ENCODE results near the gene TMED1.
"Not testable (repeated sequence)": the region's sequence is repeated elsewhere in the genome, so short reads cannot be mapped to it uniquely, and the experiment has no call there.

Gene TMED1, protein sequence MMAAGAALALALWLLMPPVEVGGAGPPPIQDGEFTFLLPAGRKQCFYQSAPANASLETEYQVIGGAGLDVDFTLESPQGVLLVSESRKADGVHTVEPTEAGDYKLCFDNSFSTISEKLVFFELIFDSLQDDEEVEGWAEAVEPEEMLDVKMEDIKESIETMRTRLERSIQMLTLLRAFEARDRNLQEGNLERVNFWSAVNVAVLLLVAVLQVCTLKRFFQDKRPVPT

DNA sequence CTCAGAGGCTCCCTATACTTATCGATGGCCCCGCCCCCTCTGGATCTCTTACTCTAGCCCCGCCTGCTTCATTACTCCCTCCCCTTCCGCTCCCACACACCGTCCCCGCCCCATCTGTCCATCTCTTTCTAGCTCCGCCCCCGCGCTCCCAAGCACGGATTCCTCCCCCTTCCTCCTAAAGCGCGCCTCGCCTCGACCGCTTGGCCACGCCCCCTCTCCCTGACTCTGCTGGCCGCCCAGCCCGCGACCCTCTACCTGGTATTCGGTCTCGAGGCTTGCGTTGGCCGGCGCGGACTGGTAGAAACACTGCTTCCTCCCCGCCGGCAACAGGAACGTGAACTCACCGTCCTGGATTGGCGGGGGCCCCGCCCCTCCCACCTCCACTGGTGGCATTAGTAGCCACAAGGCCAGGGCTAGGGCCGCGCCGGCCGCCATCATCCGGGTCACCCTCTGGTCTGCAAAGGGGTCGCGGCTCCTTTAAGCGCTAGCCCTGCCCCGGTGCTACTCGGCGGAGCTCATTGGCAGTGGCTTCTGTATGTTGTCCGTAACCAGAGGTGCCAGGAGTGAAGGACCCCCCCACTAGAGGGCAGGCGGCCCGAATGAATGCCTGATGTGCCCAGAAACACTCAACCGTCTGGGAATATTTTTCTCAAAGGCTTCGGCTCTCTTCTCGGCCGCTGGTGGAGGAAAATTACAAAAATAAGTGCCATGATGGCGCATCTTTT, at the start of gene TMED1:
Gene TMED1, minus strand, starts transcription at position 459 of the 725 bp plus-strand sequence. Its CDS starts 21 bp downstream, at position 438.
- peak; percentile 95 for DNase-seq (ENCODE audit: low read depth)

DNA sequence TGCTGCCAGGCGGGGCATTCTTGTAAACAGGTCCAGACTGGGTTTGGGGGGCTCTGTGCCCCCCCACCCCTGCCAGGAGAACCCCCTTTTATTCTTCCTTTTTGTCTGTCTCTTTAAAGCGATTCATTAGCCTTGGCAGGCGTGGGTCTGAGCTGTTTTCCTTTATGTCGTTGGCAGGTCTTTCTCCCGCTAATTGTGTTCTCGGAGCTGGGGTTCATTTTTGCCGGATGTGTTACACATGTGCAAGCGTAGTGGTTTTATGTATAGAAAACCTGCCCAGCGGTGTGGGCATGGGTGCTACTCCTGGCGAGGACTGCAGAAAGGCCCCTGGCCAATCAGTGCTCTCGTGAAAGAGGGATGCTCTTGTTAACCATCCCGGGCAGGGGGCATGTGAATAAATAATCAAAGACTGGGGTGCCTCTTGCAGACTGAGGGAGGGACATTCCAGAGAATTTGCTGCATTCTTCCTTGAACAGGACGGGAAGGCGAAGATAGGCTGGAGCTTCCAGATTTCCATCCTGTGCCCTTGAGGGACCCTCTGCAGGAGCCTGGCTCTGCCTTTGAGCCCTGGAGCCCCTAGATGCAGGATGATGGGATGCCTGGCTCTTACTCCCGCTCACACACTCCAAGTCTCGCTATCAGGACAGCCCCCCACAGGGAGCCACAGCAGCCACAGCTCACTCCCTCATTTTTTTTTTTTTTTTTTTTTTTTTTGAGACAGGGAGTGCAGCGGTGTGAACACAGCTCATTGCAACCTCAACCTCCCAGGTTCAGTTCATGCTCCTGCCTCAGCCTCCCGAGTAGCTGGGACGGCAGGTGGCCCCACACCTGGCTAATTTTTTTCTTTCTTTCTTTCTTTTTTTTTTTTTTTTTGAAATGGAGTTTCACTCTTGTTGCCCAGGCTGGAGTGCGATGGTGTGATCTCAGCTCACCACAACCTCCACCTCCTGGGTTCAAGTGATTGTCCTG, 49.5 kb upstream of the TMED1 start:
- DNase-seq (ENCODE audit: low read depth), result no peak

DNA sequence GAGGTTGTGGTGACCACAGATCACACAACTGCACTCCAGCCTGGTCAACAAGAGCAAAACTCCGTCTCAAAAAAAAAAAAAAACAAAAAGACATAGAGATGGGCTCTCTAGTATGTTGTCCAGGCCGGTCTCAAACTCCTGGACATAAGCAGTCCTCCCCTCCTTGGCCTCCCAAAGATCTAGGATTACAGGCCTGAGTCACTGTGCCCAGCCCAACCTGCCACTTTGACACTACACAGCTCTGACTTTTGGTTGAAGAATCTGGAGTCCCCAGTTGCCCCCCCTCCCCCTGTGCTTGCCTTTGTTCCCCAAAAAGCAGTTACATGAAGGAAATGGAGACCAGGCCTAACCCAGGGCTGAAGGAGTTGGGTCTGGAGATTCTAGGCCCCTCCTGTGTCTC, 48.3 kb upstream of the TMED1 start:
- DNase-seq (ENCODE audit: low read depth), result peak; percentile 32

DNA sequence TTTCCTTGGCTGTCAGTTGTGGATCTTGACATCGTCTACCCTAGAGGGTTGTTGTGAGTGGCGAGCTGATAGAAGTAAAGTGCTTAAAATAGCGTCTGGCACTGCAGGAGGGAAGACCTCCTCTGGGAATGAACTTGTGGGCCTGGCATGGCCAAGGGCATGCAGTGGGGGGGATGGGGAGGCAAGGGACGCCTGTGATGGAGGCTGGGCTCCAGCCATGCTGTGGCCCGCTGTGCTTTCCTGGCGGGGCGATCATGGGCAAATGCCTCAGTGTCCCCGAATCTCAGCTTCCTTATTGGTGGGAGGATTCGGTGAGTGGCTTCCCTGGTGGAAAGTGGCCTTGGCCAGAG, 46.1 kb upstream of the TMED1 start:
- no peak for DNase-seq (ENCODE audit: low read depth)

DNA sequence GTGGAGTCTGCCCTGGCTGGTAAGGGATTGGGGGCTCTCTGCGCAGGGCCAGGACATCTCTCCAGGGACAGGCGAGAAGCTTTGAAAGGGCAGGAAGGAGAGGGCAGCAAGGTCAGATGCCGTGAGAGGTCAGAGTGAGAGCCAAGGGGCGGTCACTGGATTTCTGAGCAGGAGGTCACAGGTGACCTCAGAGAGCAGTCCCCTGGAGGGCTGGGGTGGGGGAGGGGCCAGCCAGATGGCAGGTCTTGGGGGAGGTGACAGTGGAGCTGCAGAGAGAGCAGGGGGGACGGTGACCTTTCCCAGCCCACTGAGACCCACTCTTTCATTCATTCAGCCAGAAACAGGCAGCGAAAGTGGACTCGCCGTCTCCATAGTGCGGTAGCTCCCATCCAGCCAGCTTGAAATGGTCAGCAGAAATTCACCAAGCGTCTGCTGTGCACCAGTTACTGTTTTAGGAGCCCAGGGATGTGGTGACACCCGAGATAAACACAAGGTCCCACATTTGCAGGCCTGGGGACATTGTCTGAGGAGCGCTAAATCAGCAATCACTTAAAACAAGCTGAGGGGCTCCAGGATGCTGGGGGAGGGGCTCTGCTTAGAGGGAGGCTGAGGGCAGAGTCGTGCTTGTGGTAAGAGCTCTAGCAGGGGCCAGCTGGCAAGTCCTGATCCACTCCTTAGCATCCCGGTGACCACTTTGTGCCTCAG, 45.5 kb upstream of the TMED1 start:
- DNase-seq (ENCODE audit: low read depth), result no peak

DNA sequence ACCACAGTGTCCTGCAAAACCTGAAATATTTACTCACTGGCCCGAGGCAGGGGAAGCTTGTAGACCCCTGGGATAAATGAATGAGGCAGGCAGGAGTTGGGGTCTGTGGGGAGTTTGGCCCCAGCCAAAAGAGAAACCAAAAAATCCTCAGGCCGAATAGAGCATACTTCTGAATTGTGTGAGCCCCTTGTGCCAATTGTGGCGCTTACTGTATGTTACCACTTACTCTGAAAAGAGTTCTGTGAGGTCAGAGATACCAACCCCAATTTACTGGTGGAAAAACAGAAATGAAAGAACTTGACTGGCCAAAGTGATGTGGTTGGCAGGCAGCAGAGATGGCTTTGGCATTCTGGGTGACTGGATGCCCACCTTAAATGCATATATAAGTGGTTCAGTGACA, 42.2 kb upstream of the TMED1 start:
- DNase-seq (ENCODE audit: low read depth), result no peak

DNA sequence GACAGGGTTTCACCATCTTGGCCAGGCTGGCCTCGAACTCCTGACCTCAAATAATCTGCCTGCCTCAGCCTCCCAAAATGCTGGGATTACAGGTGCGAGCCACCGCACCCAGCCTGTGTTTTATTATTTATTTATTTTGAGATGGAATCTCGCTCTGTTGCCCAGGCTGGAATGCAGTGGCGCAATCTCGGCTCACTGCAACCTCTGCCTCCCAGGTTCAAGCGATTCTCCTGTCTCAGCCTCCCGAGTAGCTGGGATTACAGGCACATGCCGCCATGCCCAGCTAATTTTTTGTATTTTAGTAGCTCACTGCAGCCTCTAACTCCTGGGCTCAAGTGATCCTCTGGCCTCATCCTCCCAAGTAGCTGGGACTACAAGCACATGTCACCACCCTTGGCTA, 41.6 kb upstream of the TMED1 start:
- DNase-seq (ENCODE audit: low read depth), result not testable (repeated sequence)

DNA sequence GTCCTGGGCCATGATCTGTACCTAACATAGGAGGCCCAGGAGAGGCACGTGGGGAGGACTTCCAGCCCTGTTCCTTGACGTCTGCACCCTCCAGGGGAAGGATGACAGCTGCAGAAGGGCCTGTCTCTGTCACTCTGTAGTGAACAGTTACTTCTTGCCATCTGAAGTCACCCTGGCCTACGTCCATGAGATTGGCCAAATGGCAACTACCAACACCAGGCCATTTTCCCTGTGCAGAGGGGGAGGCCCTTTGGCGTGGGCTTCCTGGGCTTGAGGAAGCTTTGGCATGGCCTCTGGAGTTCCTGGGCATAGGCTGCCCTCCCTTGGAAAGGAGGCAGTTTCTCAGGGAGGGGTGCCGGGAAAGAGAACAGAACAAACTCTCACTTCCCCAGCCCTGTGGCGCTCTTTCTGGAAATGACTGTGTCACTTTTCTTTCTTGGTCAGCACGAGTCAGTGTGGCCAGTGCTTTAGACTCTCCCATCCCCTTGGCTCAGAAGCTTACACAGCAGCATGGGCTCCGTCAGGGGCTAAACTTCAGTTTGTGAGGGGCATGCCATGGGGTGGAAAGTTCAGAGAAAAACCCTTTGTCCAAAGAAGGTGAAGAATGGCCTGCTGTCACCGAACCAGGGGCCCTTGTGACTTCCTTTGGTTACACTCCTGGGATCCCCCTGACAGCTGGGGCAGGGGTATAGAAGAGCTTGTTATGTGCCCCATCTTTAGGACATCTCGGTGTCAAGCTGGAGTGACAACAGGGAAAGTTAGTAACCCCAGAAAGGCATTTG, 40.6 kb upstream of the TMED1 start:
- DNase-seq (ENCODE audit: low read depth), result no peak

DNA sequence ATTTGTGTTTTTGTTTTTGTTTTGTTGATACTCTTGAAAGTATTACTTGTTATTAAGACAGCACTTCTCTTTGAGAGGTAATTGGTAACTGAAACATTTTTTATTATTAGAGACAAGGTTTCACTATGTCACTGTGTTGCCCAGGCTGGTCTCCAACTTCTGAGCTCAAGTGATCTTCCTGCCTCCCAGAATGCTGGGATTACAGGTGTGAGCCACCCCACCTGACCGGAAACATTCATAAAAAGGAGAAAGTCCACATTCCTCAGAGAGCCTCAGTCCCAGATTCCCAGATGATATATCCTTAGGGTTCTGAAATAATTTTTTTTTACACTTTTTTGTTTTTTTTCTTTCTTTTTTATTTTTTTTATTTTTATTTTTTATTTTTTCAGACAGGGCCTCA, 38.0 kb upstream of the TMED1 start:
- no peak for DNase-seq (ENCODE audit: low read depth)

DNA sequence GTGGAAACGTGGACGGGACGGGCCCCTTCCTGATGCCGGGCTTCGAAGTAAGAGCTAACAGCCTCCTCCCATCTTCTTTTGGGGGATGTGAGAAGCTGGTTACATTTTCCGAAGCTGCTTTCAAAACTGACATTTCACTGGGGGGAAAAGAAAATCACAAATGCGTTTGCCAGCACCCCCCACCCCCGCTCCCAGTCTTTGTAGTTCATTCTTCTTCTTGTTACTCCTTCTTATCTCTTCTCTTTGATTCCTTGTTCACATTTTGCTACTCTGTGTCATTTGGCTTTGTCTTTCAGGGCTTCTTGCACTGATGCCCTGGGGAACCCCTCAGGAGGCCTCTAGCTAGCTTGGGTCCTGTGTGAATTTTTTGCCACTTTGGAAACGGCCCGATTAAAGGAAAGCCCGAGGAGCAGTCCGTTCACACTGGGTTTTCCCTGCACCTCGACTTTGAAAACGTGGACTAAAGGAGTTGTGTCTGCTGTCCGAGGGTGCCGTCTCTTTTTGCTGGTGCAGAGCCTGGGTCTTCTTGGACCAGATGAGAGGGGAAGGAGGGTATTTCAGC, 36.6 kb upstream of the TMED1 start:
- no peak for DNase-seq (ENCODE audit: low read depth)

DNA sequence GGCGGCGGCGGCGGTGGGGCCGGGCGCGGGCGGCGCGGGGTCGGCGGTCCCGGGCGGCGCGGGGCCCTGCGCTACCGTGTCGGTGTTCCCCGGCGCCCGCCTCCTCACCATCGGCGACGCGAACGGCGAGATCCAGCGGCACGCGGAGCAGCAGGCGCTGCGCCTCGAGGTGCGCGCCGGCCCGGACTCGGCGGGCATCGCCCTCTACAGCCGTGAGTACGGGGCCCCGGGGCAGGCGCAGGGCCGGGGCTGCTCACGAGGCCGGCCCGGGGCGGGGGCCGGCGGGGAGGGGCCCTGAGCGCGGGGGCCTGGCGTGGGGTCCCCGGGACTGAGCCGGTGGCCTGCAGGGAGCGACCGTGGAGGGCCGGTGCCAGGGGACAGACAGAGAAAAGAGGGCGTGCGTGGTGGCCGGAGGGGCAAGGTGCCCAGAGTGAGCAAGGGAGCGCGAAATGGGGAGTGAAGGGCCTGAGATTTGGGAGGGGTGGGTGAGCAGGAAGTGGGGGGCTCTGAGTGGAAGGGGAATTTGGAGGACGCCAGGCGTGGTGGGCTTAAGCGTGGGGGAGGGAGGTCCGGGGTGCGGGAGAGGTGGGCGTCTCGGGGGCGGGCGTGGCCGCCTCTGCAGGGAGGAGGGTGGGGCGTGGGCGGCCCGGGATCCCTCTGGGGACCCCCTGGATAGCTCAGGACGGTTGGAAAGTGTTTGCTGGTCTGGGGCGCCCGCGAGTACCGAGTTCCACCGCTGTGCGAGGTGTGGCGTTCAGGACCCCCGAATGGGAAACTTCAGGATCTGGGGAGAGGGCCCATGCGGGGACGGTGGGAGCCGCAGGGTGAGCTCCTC, 35.9 kb upstream of the TMED1 start:
- no peak for DNase-seq (ENCODE audit: low read depth)

DNA sequence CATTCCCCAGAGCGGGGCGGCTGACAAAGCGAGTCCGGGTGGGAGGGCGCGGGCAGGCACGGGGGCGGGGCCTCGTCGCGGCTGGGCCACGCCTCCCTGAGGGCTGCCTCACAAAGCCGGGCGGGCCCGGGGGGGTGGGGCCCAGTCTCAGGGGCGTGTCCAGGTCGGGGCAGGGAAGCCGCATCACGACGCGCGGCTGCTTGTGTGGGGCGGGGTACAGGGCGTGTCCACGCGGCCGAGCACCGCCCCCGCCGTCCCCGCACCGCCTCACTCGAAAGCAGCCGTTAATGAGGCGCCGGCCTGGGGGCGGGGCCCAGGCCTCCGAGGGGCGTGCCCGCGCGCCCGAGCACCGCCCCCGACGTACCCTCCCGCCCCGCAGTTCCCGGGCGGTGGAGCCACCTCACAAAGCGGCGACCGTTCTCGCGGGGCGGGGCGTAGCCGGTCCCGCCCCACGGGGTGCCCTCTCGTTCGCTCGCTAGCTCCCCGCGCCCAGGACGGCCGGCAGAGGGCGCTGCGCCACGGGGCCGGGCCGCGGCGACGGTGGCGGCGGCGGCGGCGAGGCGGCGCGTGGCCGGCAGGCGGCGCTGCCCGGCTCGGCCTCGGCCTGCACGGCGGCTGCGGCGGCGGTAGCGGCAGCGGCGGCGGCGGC, 35.1 kb upstream of the TMED1 start, which contains the start of gene CARM1:
Gene CARM1, plus strand, starts transcription at position 599 of the 649 bp plus-strand sequence. CDS start 150 bp downstream, outside the sequence.
- peak; percentile 85 for DNase-seq (ENCODE audit: low read depth)

DNA sequence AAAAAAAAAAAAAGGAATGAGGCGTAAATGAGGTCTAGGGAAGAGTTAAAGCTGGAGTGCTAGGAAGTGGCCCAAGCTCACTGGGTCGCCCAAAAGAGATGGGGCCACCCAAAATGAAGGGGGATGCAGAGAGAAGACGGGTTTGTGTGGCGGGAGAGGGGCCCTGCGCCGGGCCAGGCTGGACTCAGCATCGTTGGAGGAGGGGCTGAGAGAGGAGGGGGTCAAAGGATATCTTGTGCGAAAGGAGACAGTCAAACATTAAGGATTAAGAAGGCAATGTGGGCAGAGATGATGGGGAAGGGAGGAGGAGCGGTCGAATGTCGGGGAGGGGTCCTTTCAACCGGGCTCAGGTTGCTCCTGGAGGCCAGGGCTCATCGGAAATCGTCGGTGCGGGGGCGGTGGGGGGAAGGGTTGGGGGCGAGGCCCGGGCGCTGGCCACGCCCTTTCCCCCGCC, 34.5 kb upstream of the TMED1 start:
- no peak for DNase-seq (ENCODE audit: low read depth)

DNA sequence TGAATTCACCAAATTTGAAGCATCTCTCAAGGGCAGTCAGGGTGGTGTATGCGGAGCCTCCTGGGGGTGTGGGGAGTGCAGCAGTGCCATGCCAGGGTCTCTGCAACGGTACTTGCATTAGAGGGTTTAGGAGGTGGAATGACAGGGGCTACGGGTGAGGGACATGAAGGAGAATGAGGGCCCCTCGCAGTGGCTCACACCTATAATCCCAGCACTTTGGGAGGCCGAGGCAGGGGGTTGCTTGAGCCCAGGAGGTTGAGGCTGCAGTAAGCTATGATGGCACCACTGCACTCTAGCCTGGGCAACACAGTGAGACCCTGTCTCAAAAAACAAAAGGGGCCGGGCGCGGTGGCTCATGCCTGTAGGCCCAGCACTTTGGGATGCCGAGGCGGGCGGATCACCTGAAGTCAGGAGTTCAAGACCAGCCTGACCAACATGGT, 33.9 kb upstream of the TMED1 start:
- not testable (repeated sequence) for DNase-seq (ENCODE audit: low read depth)

DNA sequence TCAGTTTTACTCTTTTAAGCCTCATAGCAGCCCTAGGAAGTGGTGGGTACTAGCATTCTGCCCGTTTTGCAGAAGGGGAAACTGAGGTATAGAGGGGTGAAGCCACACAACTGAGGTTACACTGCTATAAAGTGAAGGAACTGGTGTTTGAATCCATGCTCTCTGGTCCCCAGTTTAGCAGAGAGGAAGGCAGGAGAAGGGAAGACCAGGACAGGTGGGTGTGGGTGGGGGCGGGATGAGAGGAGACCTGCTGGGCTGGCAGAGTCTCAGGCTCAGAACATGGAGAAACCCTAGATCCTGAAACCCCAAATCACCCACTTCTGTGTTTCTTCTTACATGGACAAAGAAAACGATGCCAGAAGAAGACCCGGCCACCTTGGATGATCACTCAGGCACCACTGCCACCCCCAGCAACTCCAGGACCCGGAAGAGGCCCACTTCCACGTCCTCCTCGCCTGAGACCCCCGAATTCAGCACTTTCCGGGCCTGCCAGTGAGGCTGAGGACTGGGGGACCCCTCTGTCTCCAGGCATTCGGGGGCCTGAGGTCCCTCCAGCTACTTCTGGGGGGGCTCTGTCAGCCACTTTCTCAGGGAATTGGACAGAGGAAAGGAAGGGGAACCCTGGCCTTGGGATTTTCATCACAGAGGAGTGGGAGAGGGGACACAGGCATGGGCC, 33.0 kb upstream of the TMED1 start:
- DNase-seq (ENCODE audit: low read depth), result no peak

DNA sequence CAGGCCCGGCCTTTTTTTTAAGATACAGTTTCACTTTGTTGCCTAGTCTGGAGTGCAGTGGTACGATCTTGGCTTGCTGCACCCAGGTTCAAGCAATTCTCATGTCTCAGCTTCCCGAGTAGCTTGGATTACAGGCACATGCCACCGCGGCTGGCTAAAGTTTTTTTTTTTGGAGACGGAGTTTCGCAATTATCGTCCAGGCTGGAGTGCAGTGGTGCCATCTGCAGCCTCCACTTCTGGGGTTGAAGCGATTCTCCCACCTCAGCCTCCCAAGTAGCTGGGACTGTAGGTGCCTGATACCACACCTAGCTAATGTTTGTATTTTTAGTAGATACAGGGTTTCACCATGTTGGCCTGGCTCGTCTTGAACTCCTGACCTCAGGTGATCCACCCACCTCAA, 30.5 kb upstream of the TMED1 start:
- no peak for DNase-seq (ENCODE audit: low read depth)

DNA sequence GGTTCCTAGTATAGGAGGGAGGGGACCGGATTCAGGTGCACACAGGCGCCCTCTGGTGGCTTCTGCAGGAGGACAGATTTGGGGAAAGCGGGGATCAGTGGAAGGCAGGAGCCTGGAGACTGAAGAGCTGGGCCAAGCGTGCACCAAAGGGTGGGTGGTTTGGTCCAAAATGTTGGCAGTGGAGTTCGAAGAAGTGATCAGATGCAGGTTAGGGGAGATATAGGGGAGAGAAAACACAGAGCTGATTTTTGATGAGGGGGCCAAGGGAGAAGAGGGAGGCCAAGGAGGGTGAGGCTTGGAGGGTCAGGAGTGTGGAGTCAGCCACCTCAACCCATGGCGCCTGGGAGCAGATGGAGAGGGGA, 28.5 kb upstream of the TMED1 start:
- peak; percentile 43 for DNase-seq (ENCODE audit: low read depth)

DNA sequence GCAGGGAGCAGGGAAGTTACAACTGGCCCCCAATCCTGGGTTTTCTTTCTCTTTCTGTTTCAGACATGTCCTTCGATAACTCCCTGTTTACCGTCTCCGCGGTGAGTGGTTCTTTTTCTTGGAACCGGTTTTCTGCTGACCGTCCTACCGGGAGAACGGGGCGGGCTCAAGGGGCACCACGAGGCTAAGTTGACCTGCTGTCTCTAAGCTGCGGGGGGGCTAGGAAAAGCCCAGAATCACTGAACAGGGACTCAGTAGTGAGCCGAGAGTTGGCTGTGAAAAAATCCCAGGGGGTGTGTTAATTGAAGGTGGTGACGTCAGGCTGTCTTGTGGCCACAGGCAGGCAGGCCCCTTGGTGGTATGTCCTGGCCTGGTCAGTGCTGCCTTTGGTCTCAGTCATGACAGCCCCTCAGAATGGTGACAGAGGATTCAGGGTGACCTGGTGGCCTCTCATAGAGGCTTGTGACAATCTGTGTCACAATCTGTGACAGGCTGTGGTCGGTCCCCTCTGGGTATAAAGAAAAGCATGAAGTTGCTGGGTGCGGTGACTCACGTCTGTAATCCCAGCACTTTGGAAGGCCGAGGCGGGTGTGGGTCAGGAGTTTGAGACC, 27.2 kb upstream of the TMED1 start:
- no peak for DNase-seq (ENCODE audit: low read depth)
